COLO668 (cell line): ENCODE results near the gene HERC2.

ENCODE experiments used
- DNase-seq: peaks from one replicate; lab custom pipeline; 2025; ENCODE audit not compliant: unreplicated experiment; lab: John Stamatoyannopoulos, UW

HERC2 gene

DNA sequence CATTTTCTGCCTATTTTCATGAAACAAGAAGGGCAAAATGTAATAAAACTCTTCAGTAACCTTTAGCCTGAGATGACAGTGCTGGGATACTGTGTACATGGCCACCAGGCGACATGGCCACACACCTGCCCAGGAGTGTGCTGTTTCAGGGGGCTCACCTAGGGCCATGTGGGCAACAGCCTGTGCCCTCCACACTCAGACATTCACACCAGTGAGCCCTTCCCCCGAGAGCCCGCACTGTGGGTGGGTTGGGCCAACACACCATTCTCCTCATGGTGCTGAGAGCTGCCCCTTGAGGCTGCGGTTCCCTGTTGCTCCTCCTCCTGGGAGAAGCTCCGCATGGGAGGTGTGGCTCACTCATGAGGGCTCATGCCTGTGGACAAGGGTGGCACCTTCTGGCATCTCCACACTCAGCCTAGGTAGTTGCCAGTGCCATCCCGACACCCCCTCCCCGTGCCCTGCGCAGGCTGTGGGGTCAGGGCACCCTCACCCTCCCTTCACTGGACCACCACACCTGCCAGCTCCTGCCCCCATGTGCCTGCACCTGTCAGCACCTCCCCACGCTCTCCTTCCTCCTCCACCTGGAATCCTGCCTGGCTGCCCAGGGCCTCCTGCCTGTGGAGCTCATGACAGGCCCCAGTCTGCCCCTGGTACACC, 242.5 kb downstream of the HERC2 start:
- no peak for DNase-seq

DNA sequence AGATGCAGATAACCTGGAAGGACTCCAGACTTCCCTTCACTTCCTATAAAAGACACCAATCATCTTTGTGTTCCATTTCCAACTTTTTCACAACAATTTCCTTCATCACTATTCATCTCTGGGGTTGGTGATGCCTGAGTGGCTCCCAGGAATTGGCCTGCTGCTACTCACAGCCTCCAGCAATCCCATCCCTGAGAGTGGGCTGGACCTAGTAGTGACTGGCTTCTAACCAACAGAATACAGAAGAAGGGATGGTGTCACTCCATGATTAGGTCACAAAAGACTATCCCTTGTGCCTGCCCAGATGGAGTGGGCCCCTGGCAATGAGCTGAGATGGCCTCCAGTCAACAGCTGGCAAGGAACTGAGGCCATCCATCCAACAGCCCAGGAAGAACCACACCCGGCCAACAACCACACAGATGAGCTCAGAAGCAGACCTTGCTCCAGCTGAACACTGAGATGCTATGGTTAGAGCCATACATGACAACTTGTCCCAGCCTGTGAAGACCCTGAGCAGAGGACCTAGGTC, 243.7 kb downstream of the HERC2 start:
- no peak for DNase-seq

DNA sequence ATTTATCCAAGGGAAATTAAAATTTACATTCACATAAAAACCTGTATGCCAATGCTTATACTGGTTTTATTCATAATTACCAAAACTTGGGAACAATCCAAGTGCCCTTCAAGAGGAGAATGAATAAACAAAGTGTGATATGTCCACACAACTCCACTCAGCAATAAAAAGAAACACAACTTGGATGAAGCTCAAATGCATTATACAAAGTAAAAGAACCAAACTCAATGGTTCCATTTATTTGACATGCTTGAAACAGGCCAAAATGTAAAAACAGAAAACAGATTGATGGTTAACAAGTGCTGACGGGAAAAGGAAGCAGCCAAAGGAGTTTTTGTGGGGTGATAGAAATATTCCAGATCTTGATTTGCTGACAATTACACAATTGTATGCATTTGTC, 246.4 kb downstream of the HERC2 start:
- DNase-seq: no peak

DNA sequence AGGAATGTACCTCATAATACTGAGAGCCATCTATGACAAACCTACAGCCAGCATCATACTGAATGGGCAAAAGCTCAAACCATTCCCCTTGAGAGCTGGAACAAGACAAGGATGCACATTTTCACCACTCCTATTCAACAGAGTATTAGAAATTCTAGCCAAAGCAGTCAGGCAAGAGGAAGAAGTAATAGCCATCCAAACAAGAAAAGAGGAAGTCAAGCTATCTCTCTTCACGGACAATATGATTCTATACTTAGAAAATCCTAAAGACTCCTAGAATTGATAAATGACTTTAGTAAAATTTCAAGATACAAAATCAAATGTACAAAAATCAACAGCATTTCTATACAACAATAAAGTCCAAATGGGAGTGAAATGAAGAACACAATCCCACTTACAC, 253.0 kb downstream of the HERC2 start:
- no peak for DNase-seq

DNA sequence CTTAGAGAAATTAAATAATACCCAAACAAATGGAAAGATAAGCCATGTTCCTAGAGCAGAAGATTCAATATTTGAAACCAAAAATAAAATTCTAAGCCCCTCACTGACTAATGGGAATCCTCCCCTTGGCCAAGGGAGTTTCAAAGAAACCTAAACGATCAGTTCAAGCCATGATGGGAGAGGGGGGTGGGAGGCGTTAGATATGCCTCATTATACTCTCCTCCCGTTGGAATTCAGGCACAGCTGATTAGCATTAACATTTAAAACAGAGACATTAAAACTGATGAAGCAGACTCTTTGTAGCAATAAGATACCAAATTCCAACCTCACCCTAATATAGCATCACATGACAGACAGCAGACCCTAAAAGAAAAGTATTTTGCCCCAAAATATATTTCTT, 255.7 kb downstream of the HERC2 start:
- no peak for DNase-seq
